ENCODE results near the gene NBPF14.
"Not testable (repeated sequence)": the region's sequence is repeated elsewhere in the genome, so short reads cannot be mapped to it uniquely, and the experiment has no call there.

The NBPF14 gene

GRCh38 chr1:148514310-148514709 is 81.5 kb downstream of the NBPF14 start:
- H3K4me1 Mint-ChIP-seq, result peaks cover 22% of the 10 kb centered on the region
- DNase-seq, CTCF ChIA-PET, H3K9me3 Mint-ChIP-seq, H3K4me3 Mint-ChIP-seq, H3K27ac Mint-ChIP-seq, H3K36me3 Mint-ChIP-seq, H3K27me3 Mint-ChIP-seq: not testable (repeated sequence)

GRCh38 chr1:148512571-148513184 is 83.1 kb downstream of the NBPF14 start:
- H3K27ac Mint-ChIP-seq, H3K9me3 Mint-ChIP-seq, H3K36me3 Mint-ChIP-seq, DNase-seq, H3K4me3 Mint-ChIP-seq, H3K27me3 Mint-ChIP-seq, CTCF ChIA-PET: not testable (repeated sequence)
- H3K4me1 Mint-ChIP-seq, result peaks cover 19% of the 10 kb centered on the region

- H3K9me3 Mint-ChIP-seq, CTCF ChIA-PET, H3K36me3 Mint-ChIP-seq, H3K4me3 Mint-ChIP-seq, H3K4me1 Mint-ChIP-seq, DNase-seq, H3K27me3 Mint-ChIP-seq: not testable (repeated sequence)
- peak overlapping the region; percentile 28 for H3K27ac Mint-ChIP-seq
Measured at GRCh38 chr1:148493933-148494332, 101.9 kb downstream of the NBPF14 start.

- H3K4me3 Mint-ChIP-seq, DNase-seq, H3K9me3 Mint-ChIP-seq, H3K36me3 Mint-ChIP-seq, CTCF ChIA-PET, H3K27me3 Mint-ChIP-seq, H3K4me1 Mint-ChIP-seq: not testable (repeated sequence)
- H3K27ac Mint-ChIP-seq, result peak within 1 kb of the TSS; percentile 70
Measured at GRCh38 chr1:148483029-148483428, 112.8 kb downstream of the NBPF14 start, which contains the start of gene PPIAL4G. Gene PPIAL4G, minus strand, starts transcription at chr1:148483302. Its CDS starts 50 bp downstream, at chr1:148483252.

Measured in activated naive CD4-positive, alpha-beta T cell treated with anti-CD3 and anti-CD28 coated beads, Interleukin-2, amount 10 ng/mL, durations not matched to agents 7 days and 5 days (primary cell).